ENCODE data around the gene SURF4.

The SURF4 gene

DNA sequence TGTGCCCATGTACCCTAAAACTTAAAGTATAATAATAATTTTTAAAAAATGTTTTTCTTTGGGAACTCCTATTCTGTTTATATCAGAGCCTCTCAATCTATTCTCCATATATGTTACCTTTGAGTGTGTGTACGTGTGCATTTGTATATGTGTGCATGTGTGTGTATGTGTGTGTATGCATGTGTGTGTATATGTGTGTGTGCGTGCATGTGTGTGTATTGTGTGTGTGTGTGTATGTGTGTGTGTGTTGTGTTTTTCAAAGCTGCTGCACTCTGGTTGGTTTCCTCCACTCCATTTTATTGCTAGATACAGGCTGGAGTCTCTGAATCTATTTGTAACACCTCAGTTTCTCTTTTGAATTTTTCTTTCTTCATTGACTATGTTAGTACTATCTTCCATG, 59.9 kb downstream of the SURF4 start:
- Histone ChIP-seq H3K9me3 (replicated peaks; ENCODE audit: insufficient read depth, low read length) (no peaks in the 10 kb centered on the region), H2AFZ (ENCODE audit: low read length) (no peak overlapping the region), H3K27me3 (replicated peaks; ENCODE audit: insufficient read depth, low read length) (peaks cover 39% of the 10 kb centered on the region), H3F3A (ENCODE audit: insufficient read depth, low read length) (no peaks in the 10 kb centered on the region), H3K4me1 (ENCODE audit: low read length) (no peaks in the 10 kb centered on the region), H3K4me3 (ENCODE audit: low read length) (no peak overlapping the region), H3K27ac (ENCODE audit: low read length) (no peak overlapping the region), H3K79me2 (ENCODE audit: low read length) (no peaks in the 10 kb centered on the region), H3K9ac (ENCODE audit: low read length) (no peak overlapping the region), H3K4me2 (ENCODE audit: low read depth, low read length) (no peak overlapping the region), H3K36me3 (replicated peaks; ENCODE audit: insufficient read depth, low read length) (no peaks in the 10 kb centered on the region), H4K20me1 (ENCODE audit: insufficient read depth, low read length) (no peaks in the 10 kb centered on the region), H3K9me2 (replicated peaks; ENCODE audit: insufficient read depth, low read length) (no peaks in the 10 kb centered on the region)
- TF ChIP-seq CTCF (IDR thresholded peaks at IDR 0.05; ENCODE audit: low read length) (no peak), EZH2phosphoT487 (IDR thresholded peaks at IDR 0.05; ENCODE audit: low read length) (no peak), EZH2 (optimal IDR thresholded peaks at IDR 0.05; ENCODE audit: low read depth, low read length) (no peak)
- no peak for DNase-seq

All from MM.1S (cell line).